22Rv1 (cell line): ENCODE results near the gene ALG1.
"Not testable (repeated sequence)": the region's sequence is repeated elsewhere in the genome, so short reads cannot be mapped to it uniquely, and the experiment has no call there.

Source experiments
- ZFX ChIP-seq: fragments of 450-650 bp; IDR thresholded peaks from 2 replicates; pipeline ENCODE4 v1.6.1; 2017; ENCODE audit warnings: antibody characterized with exemption, borderline replicate concordance
- TF ChIP-seq, protein P1 (sequence below): fragments of 450-650 bp; IDR thresholded peaks from 2 replicates; pipeline ENCODE4 v1.5.1; 2017; ENCODE audit warnings: mild to moderate bottlenecking

GRCh38 chr16:5085716-5086115, 14.1 kb downstream of the ALG1 start:
- TF ChIP-seq, protein P1, sequence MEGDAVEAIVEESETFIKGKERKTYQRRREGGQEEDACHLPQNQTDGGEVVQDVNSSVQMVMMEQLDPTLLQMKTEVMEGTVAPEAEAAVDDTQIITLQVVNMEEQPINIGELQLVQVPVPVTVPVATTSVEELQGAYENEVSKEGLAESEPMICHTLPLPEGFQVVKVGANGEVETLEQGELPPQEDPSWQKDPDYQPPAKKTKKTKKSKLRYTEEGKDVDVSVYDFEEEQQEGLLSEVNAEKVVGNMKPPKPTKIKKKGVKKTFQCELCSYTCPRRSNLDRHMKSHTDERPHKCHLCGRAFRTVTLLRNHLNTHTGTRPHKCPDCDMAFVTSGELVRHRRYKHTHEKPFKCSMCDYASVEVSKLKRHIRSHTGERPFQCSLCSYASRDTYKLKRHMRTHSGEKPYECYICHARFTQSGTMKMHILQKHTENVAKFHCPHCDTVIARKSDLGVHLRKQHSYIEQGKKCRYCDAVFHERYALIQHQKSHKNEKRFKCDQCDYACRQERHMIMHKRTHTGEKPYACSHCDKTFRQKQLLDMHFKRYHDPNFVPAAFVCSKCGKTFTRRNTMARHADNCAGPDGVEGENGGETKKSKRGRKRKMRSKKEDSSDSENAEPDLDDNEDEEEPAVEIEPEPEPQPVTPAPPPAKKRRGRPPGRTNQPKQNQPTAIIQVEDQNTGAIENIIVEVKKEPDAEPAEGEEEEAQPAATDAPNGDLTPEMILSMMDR, result not testable (repeated sequence)
- not testable (repeated sequence) for TF ChIP-seq ZFX
